Nephron progenitor cell (in vitro differentiated cells): Measurements from ENCODE around the gene FTO.

Experiments used
- DNase-seq: peaks from one replicate; pipeline ENCODE4 v3.0.0; 2021
- H3K27ac Mint-ChIP-seq: 2 replicates; pipeline ENCODE4 v1.8.0; 2021; ENCODE audit warnings: mild to moderate bottlenecking, moderate library complexity, mixed read lengths
- H3K27me3 Mint-ChIP-seq: 2 replicates; pipeline ENCODE4 v1.8.0; 2021; ENCODE audit warnings: mild to moderate bottlenecking, low read depth, mixed read lengths; ENCODE audit not compliant: poor library complexity
- H3K36me3 Mint-ChIP-seq: 2 replicates; pipeline ENCODE4 v1.8.0; 2021; ENCODE audit warnings: low read depth, mixed read lengths
- H3K4me1 Mint-ChIP-seq: 2 replicates; pipeline ENCODE4 v1.8.0; 2021; ENCODE audit warnings: mixed read lengths
- H3K4me3 Mint-ChIP-seq: 2 replicates; pipeline ENCODE4 v1.8.0; 2021; ENCODE audit warnings: mild to moderate bottlenecking, moderate library complexity, mixed read lengths
- H3K9me3 Mint-ChIP-seq: 2 replicates; pipeline ENCODE4 v1.8.0; 2021; ENCODE audit warnings: mild to moderate bottlenecking, moderate library complexity, mixed read lengths
- CTCF ChIP-seq: fragments of 200-600 bp; sonication (generic); IDR thresholded peaks from 2 replicates; pipeline ENCODE4 v1.5.0; 2021; ENCODE audit warnings: antibody characterized with exemption

FTO gene

GRCh38 chr16:53984936-53985335, 281.0 kb downstream of the FTO start:
- TF ChIP-seq CTCF: no peak
- no peak for DNase-seq
- peaks cover 18% of the 10 kb centered on the region for H3K27me3 Mint-ChIP-seq
- no peak overlapping the region for H3K27ac Mint-ChIP-seq
- H3K4me3 Mint-ChIP-seq: no peak overlapping the region
- no peaks in the 10 kb centered on the region for H3K9me3 Mint-ChIP-seq
- H3K4me1 Mint-ChIP-seq: peaks cover 36% of the 10 kb centered on the region
- H3K36me3 Mint-ChIP-seq: no peaks in the 10 kb centered on the region

GRCh38 chr16:53985861-53986260, 281.9 kb downstream of the FTO start:
- no peak overlapping the region for H3K27ac Mint-ChIP-seq
- peaks cover 18% of the 10 kb centered on the region for H3K27me3 Mint-ChIP-seq
- peaks cover 41% of the 10 kb centered on the region for H3K4me1 Mint-ChIP-seq
- no peak for TF ChIP-seq CTCF
- no peaks in the 10 kb centered on the region for H3K9me3 Mint-ChIP-seq
- no peak overlapping the region for H3K4me3 Mint-ChIP-seq
- no peak for DNase-seq
- no peaks in the 10 kb centered on the region for H3K36me3 Mint-ChIP-seq

- H3K27me3 Mint-ChIP-seq: peaks cover 18% of the 10 kb centered on the region
- no peaks in the 10 kb centered on the region for H3K9me3 Mint-ChIP-seq
- no peak for TF ChIP-seq CTCF
- no peaks in the 10 kb centered on the region for H3K36me3 Mint-ChIP-seq
- H3K27ac Mint-ChIP-seq: no peak overlapping the region
- DNase-seq: no peak
- peaks cover 50% of the 10 kb centered on the region for H3K4me1 Mint-ChIP-seq
- no peak overlapping the region for H3K4me3 Mint-ChIP-seq
Observed at GRCh38 chr16:53986793-53987192, 282.8 kb downstream of the FTO start.

GRCh38 chr16:53988136-53988535, 284.2 kb downstream of the FTO start:
- Mint-ChIP-seq H3K27ac (no peak overlapping the region), H3K4me1 (peaks cover 64% of the 10 kb centered on the region), H3K36me3 (no peaks in the 10 kb centered on the region), H3K4me3 (no peak overlapping the region), H3K9me3 (no peaks in the 10 kb centered on the region), H3K27me3 (peaks cover 18% of the 10 kb centered on the region)
- no peak for DNase-seq
- TF ChIP-seq CTCF: no peak

- TF ChIP-seq CTCF: no peak
- no peak overlapping the region for H3K27ac Mint-ChIP-seq
Observed at GRCh38 chr16:53989597-53989996, 285.6 kb downstream of the FTO start.

GRCh38 chr16:53991754-53992378, 287.9 kb downstream of the FTO start:
- Mint-ChIP-seq H3K36me3 (peaks cover 8% of the 10 kb centered on the region), H3K27me3 (peaks cover 16% of the 10 kb centered on the region), H3K4me1 (peaks cover 72% of the 10 kb centered on the region), H3K27ac (peak overlapping the region; percentile 18), H3K9me3 (no peaks in the 10 kb centered on the region), H3K4me3 (peak overlapping the region; percentile 56)
- DNase-seq: peak; percentile 39
- TF ChIP-seq CTCF: no peak

More at GRCh38 chr16:53989597-53989996, 285.6 kb downstream of the FTO start:
- H3K4me3 Mint-ChIP-seq: no peak overlapping the region
- DNase-seq: no peak
- H3K4me1 Mint-ChIP-seq: peaks cover 73% of the 10 kb centered on the region
- H3K27me3 Mint-ChIP-seq: peaks cover 18% of the 10 kb centered on the region
- no peaks in the 10 kb centered on the region for H3K36me3 Mint-ChIP-seq
- H3K9me3 Mint-ChIP-seq: no peaks in the 10 kb centered on the region
